Uterus (tissue), 4 donors: ENCODE data around the gene PFKFB3. TPM values are rescaled to one million over a fixed set of nuclear protein-coding genes. Genes with fewer than 3 reads are reported as not detected.

ENCODE experiments used
- small RNA-seq: library from RNA; depleted of rRNA; stranded (forward); fragments of <200 nt; gene quantifications from one replicate; pipeline ENCODE3, GENCODE V24; 2016
- total RNA-seq, 4 donors: library from RNA; depleted of rRNA in 3 of 4; stranded (reverse); fragments of >200 nt in 3 of 4; gene quantifications; one replicate each; pipeline versions ENCODE4 v1.1.0 to v1.2.4, GENCODE V29; 2014 to 2023
- donor health status: DM: yes; HTN: yes; CAD: no.

The PFKFB3 gene
- total RNA-seq, 4 donors from 2014 or later, result 7.4 to 54.5 (median 14.7) TPM

Small RNAs within 50 kb of the gene (small RNA-seq; reads per million reads assigned to genes)
- gene RF00019, result not detected

Other genes starting within 250 kb of the PFKFB3 start
- 10 to 100 TPM in 3 of 4 donors, 1 to 10 TPM in 1; 1.6 to 42.5 (median 31.9) TPM for gene IL15RA, start 225.4 kb upstream of the PFKFB3 start, total RNA-seq
- under 1 TPM in 2 of 4 donors, not detected in 2; 0.15 to 0.28 TPM for gene IL2RA, start 140.6 kb upstream of the PFKFB3 start, total RNA-seq
- gene RBM17, start 113.9 kb upstream of the PFKFB3 start, total RNA-seq, result 100 to 1,000 TPM in 3 of 4 donors, 10 to 100 TPM in 1; 64.4 to 163 (median 146) TPM